GM18867 (cell line): ENCODE results near the gene SPDYE4.

Experiments
- ATAC-seq: cut with Tn5 transposase; IDR thresholded peaks from one replicate; pipeline ENCODE4 v1.9.1; 2021; ENCODE audit warnings: mild to moderate bottlenecking, moderate library complexity; ENCODE audit not compliant: unreplicated experiment

SPDYE4 gene

GRCh38 chr17:8713878-8714277 lies 44.5 kb downstream of the SPDYE4 start:
- ATAC-seq = no peak

GRCh38 chr17:8713315-8713714 lies 45.0 kb downstream of the SPDYE4 start:
- ATAC-seq = no peak

DNA sequence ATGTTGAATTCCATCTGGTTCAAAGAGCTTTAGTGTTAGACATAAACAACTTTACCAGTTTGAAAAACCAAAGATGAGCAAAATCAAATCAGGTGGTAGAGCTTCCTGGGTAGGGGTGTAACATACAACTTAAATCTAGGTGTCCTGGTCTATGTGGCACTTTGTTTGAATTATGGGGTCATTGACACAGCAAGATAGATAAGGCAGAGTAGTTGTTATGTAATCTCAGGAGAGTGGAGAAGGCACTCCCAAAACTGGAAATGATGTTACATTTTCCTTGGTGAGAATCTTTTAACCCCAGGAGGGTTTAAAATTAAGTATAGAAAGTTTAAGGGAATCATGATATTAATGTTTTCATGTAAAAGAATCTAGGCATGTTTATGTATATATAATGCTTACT lies 45.6 kb downstream of the SPDYE4 start:
- ATAC-seq = no peak

GRCh38 chr17:8711291-8711690 lies 47.1 kb downstream of the SPDYE4 start:
- no peak for ATAC-seq

GRCh38 chr17:8710813-8711212 lies 47.5 kb downstream of the SPDYE4 start:
- ATAC-seq = no peak

DNA sequence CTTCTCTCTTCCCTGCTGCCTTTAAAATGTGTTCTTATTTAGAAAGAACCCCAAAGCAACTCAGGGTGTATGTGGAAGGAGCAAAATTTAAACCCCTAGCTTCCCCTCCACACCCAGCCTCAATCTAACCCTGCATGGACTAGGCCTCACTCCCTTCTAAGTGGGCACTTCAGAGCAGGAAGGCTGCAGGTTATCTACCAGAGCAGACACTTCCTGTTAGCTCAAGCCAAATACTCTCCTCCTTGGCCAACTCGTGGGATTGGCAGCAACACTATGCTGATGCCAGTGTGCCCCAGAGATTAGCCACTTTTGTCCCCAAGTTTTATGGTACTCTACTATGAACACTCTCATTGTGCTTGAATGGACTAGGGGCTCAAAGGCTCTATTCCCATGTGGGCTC lies 49.3 kb downstream of the SPDYE4 start:
- ATAC-seq = no peak

DNA sequence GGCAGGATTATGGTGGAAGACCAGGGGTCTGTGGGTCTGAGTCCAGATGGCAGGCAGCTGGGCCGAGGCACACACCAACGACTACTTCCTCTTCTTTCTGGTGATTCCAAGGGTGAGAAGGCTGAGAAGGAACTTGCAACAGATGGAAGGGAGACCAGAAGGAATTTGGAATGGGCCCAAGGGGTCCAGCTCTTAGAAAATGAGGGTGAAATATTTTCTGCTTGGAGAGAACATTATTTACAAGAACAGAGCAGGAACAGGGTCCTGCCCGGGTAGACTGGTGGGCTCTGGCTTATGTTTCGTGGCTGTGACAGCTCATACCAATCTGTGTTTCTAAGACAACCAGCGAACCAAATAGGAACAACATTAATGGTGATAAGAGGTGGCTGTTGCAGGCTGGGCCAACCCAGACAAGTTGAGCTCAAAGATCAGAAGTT lies 50.3 kb downstream of the SPDYE4 start:
- no peak for ATAC-seq

- ATAC-seq = no peak
These were observed 50.9 kb downstream of the SPDYE4 start for GRCh38 chr17:8707332-8708024.

- ATAC-seq = no peak
These were observed 51.9 kb downstream of the SPDYE4 start for GRCh38 chr17:8706431-8706830.

- no peak for ATAC-seq
These were observed 52.9 kb downstream of the SPDYE4 start for GRCh38 chr17:8705427-8705826.

GRCh38 chr17:8703001-8703400 lies 55.3 kb downstream of the SPDYE4 start:
- ATAC-seq = no peak

DNA sequence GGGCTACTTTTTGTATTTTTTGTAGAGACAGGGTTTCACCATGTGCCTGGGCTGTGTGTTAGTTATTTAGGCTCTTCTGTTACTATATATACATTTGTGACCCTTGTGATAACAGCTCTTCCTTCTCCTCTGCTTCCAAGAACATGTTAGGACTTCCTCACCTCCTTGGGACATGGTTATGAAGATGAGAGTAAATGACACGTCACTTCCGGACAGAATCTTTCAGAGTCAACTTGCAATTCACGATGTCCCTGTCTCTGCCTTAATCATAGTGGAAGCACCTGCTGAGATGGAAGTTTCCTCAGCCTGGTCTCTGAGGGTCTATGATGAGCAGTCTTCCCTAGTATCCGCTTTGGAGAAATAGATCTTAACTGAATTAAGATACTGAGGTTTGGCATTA lies 56.6 kb downstream of the SPDYE4 start:
- no peak for ATAC-seq

- ATAC-seq = no peak
These were observed 57.1 kb downstream of the SPDYE4 start for GRCh38 chr17:8701221-8701620.
